CD4-positive, alpha-beta T cell treated with Interferon gamma for 1 hour (primary cell): Measurements from ENCODE around the gene IL15RA.
"Not testable (repeated sequence)": the region's sequence is repeated elsewhere in the genome, so short reads cannot be mapped to it uniquely, and the experiment has no call there.

Experiments
- DNase-seq: peaks from one replicate; pipeline ENCODE4 v3.0.0-alpha.2; 2020

The IL15RA gene

GRCh38 chr10:5918763-5919162, 58.6 kb downstream of the IL15RA start:
- DNase-seq, result no peak

- DNase-seq, result no peak
Observed at GRCh38 chr10:5917305-5917704, 60.0 kb downstream of the IL15RA start.

- DNase-seq, result no peak
Observed at GRCh38 chr10:5915451-5915850, 61.9 kb downstream of the IL15RA start.

GRCh38 chr10:5913736-5914135, 63.6 kb downstream of the IL15RA start:
- no peak for DNase-seq

GRCh38 chr10:5911670-5912069, 65.7 kb downstream of the IL15RA start:
- no peak for DNase-seq

GRCh38 chr10:5910323-5911100, 66.8 kb downstream of the IL15RA start:
- no peak for DNase-seq

GRCh38 chr10:5908676-5909075, 68.7 kb downstream of the IL15RA start:
- DNase-seq, result not testable (repeated sequence)

GRCh38 chr10:5906651-5907050, 70.7 kb downstream of the IL15RA start:
- no peak for DNase-seq

- no peak for DNase-seq
Observed at GRCh38 chr10:5905854-5906507, 71.4 kb downstream of the IL15RA start.

GRCh38 chr10:5904227-5904626, 73.1 kb downstream of the IL15RA start:
- DNase-seq, result no peak

GRCh38 chr10:5903563-5903962, 73.8 kb downstream of the IL15RA start:
- DNase-seq, result no peak

GRCh38 chr10:5902511-5903274, 74.7 kb downstream of the IL15RA start:
- DNase-seq, result no peak
